Calu3 (cell line): ENCODE results near the gene EPS15. TPM values are rescaled to one million over a fixed set of nuclear protein-coding genes. Genes with fewer than 3 reads are reported as not detected.

ENCODE experiments used
- BruUV-seq: library from RNA; stranded (reverse); fragments of 400-500 nt; replicated peaks from 2 replicates; lab custom pipeline; 2021; lab: Mats Ljungman, UMichigan
- CTCF ChIA-PET: fragments of 300-600 bp; sonication (Branson Sonifier 250); formaldehyde crosslinking; loops from one replicate; lab custom pipeline; 2022; ENCODE audit warnings: antibody characterized with exemption; lab: Charles Lee
- DNase-seq: peaks from one replicate; pipeline ENCODE4 v3.0.0; 2022
- H3K27ac Mint-ChIP-seq: one replicate; pipeline ENCODE4 v1.8.0; 2022; ENCODE audit warnings: mixed read lengths; ENCODE audit not compliant: unreplicated experiment
- H3K27me3 Mint-ChIP-seq: one replicate; pipeline ENCODE4 v1.8.0; 2022; ENCODE audit warnings: mixed read lengths; ENCODE audit not compliant: unreplicated experiment
- H3K36me3 Mint-ChIP-seq: one replicate; pipeline ENCODE4 v1.8.0; 2022; ENCODE audit warnings: mild to moderate bottlenecking, moderate library complexity, mixed read lengths; ENCODE audit not compliant: insufficient read depth, unreplicated experiment
- H3K4me1 Mint-ChIP-seq: one replicate; pipeline ENCODE4 v1.8.0; 2022; ENCODE audit warnings: mild to moderate bottlenecking, low read depth, mixed read lengths; ENCODE audit not compliant: unreplicated experiment
- H3K4me3 Mint-ChIP-seq: one replicate; pipeline ENCODE4 v1.8.0; 2022; ENCODE audit warnings: mild to moderate bottlenecking, low read depth, moderate library complexity, mixed read lengths; ENCODE audit not compliant: unreplicated experiment
- H3K9me3 Mint-ChIP-seq: one replicate; pipeline ENCODE4 v1.8.0; 2022; ENCODE audit warnings: low read depth, mixed read lengths; ENCODE audit not compliant: unreplicated experiment
- intact Hi-C: fragments of 100-400 bp; cut with micrococcal nuclease; formaldehyde crosslinking; loops from one replicate; pipeline ENCODE4 v1.10.0; 2022; ENCODE audit not compliant: unreplicated experiment
- total RNA-seq: library from RNA; stranded (reverse); gene quantifications from 2 replicates; pipeline ENCODE4 v1.2.3, GENCODE V29; 2022
- TF ChIP-seq, protein P1 (sequence below): fragments of 200-600 bp; IDR thresholded peaks from one replicate; pipeline ENCODE4 v1.8.0; 2022; ENCODE audit warnings: antibody characterized with exemption; ENCODE audit not compliant: unreplicated experiment

EPS15 gene
- total RNA-seq, 1 experiment from 2014 or later = 51.2 TPM

DNA sequence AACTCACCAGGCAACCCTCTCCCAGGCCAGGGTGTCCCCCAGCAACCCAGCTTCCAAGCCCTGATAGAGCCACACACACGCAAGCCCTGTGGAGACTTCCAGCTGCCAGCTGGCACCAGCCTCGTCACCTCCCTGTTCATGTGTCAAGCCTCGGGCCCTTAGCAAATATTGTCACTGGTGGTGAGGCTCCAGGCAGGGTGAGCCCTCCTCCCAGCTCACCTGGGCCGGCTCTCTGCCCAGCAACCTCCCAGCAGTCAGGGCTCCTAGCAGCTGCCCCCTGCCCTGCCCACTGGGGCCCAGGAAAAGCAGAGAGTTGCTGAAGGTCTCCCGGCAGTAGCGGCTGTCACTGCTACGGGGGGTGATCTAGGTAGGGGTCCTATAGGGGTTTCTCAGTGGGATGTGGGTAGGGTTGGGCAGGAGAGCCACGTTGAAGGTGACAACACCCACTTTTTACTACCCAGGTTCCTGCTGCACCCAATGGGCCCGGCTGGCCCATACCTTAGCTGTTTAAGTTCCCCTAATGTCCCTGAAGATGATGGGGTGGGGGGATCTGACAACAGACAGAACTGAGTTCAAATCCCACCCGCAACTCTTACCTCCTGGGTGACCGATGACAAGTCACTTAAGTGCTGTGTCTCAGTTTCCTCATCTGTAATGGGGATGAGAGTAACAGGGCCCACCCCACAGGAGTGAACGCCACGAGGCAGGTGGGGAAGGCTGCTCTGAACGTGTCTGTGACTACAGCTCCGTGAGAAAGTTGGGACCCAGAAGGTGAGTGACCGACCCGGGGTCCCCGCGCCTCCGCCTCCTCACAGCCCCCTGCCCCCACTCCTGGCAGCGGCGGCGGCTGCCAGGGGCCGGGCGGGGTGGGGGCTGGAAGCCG is 189.4 kb downstream of the EPS15 start:
- BruUV-seq = no TSS peak
- H3K27ac Mint-ChIP-seq = peak overlapping the region; percentile 36
- CTCF ChIA-PET = no interaction called here
- H3K36me3 Mint-ChIP-seq = peaks cover 19% of the 10 kb centered on the region
- H3K9me3 Mint-ChIP-seq = no peaks in the 10 kb centered on the region
- H3K4me3 Mint-ChIP-seq = peak overlapping the region; percentile 75
- H3K4me1 Mint-ChIP-seq = peaks cover 36% of the 10 kb centered on the region
- intact Hi-C loops = no loop called here
- peak; percentile 37 for DNase-seq
- TF ChIP-seq, protein P1, sequence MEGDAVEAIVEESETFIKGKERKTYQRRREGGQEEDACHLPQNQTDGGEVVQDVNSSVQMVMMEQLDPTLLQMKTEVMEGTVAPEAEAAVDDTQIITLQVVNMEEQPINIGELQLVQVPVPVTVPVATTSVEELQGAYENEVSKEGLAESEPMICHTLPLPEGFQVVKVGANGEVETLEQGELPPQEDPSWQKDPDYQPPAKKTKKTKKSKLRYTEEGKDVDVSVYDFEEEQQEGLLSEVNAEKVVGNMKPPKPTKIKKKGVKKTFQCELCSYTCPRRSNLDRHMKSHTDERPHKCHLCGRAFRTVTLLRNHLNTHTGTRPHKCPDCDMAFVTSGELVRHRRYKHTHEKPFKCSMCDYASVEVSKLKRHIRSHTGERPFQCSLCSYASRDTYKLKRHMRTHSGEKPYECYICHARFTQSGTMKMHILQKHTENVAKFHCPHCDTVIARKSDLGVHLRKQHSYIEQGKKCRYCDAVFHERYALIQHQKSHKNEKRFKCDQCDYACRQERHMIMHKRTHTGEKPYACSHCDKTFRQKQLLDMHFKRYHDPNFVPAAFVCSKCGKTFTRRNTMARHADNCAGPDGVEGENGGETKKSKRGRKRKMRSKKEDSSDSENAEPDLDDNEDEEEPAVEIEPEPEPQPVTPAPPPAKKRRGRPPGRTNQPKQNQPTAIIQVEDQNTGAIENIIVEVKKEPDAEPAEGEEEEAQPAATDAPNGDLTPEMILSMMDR = no peak
- H3K27me3 Mint-ChIP-seq = no peaks in the 10 kb centered on the region

DNA sequence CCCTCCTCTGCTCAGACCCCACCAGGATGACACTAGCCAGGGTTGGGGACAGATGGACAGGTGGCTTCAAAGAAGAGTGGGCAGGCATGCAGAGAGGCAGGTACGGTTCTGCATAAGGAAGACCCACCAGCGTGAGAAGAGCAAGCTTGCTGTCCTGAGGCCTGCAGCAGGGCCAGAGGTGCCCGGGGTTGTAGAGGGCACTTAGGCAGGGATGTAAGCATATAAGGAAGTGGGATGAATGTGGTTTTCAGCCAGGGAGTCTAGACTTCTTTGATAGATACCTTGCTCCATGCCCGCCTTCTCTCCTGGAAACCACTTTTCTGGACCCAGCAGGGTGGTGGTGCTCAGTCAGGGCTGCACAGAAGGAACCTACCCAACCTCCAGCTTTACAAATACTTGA is 190.1 kb downstream of the EPS15 start:
- no peaks in the 10 kb centered on the region for H3K9me3 Mint-ChIP-seq
- TF ChIP-seq, protein P1 = no peak
- no peak overlapping the region for H3K27ac Mint-ChIP-seq
- intact Hi-C loops = no loop called here
- peak overlapping the region; percentile 75 for H3K4me3 Mint-ChIP-seq
- BruUV-seq = no TSS peak
- CTCF ChIA-PET = no interaction called here
- DNase-seq = no peak
- peaks cover 19% of the 10 kb centered on the region for H3K36me3 Mint-ChIP-seq
- H3K27me3 Mint-ChIP-seq = no peaks in the 10 kb centered on the region
- H3K4me1 Mint-ChIP-seq = peaks cover 34% of the 10 kb centered on the region

DNA sequence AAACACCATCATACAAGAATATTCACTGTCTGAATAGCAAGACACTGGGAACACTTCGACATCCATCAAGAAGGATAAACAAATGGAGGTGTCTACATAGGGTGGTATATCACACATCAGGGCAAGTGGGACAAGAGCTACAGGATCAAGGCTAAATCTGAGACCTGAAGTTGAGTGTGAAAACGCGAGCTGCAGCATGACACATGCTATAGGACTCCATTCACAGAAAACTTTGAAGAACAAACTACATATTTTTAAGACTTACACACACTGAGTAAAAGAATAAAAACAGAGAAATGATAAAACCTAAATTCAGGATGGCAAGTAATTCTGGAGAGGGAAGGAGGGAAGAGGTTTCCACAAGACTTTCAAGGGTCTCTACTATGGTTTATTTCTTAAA is 190.8 kb downstream of the EPS15 start:
- CTCF ChIA-PET = no interaction called here
- TF ChIP-seq, protein P1 = no peak
- Mint-ChIP-seq H3K4me1 (peaks cover 34% of the 10 kb centered on the region), H3K36me3 (peaks cover 19% of the 10 kb centered on the region), H3K27me3 (no peaks in the 10 kb centered on the region), H3K27ac (peak overlapping the region; percentile 2), H3K4me3 (no peak overlapping the region), H3K9me3 (no peaks in the 10 kb centered on the region)
- DNase-seq = no peak
- intact Hi-C loops = no loop called here
- BruUV-seq = TSS peak; percentile 60

DNA sequence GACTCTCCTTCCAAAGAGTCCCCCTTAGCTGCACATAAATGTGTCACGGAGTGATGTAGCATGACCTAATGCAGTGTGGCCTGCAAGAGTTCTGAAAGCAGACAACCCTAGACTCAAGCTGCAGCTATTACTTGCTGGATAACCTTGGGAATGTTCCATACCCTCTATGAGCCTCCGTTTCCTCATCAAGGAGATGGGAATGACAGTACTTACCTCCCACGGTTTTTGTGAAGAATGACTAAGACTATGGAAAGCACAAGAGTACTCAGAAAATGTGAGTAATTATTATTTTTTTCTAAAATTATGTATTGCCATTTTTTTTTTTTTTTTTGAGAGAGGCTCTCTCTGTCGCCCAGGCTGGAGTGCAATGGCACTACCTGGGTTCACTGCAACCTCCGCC is 191.7 kb downstream of the EPS15 start:
- DNase-seq = no peak
- CTCF ChIA-PET = no interaction called here
- no peaks in the 10 kb centered on the region for H3K27me3 Mint-ChIP-seq
- TF ChIP-seq, protein P1 = no peak
- H3K4me1 Mint-ChIP-seq = peaks cover 34% of the 10 kb centered on the region
- H3K4me3 Mint-ChIP-seq = no peak overlapping the region
- H3K9me3 Mint-ChIP-seq = no peaks in the 10 kb centered on the region
- no TSS peak for BruUV-seq
- peaks cover 19% of the 10 kb centered on the region for H3K36me3 Mint-ChIP-seq
- H3K27ac Mint-ChIP-seq = no peak overlapping the region
- intact Hi-C loops = no loop called here
